WERI-Rb-1 (cell line): ENCODE data around the gene MYLIP.

Experiments
- DNase-seq: peaks from one replicate; pipeline ENCODE4 v3.0.0-alpha.2; 2020
- H3K27ac ChIP-seq: fragments of 250-450 bp; sonication (Bioruptor Pico); 2 replicates; pipeline ENCODE4 v1.5.1; 2020; ENCODE audit warnings: mild to moderate bottlenecking, moderate library complexity
- H3K27me3 ChIP-seq: fragments of 250-450 bp; sonication (Bioruptor Pico); 2 replicates; pipeline ENCODE4 v1.5.1; 2021; ENCODE audit warnings: mild to moderate bottlenecking, low read depth, moderate library complexity; ENCODE audit not compliant: insufficient read depth, severe bottlenecking
- H3K36me3 ChIP-seq: fragments of 250-450 bp; sonication (Bioruptor Pico); 2 replicates; pipeline ENCODE4 v1.5.1; 2020; ENCODE audit warnings: mild to moderate bottlenecking, moderate library complexity
- H3K4me3 ChIP-seq: 2 replicates; pipeline ENCODE4 v1.5.1; 2011; ENCODE audit warnings: low read depth, mild to moderate bottlenecking, control low read depth, low read length
- H3K9me3 ChIP-seq: fragments of 250-450 bp; sonication (Bioruptor Pico); 2 replicates; pipeline ENCODE4 v1.5.1; 2021; ENCODE audit warnings: mild to moderate bottlenecking, moderate library complexity; ENCODE audit not compliant: severe bottlenecking
- CTCF ChIP-seq: IDR thresholded peaks from 2 replicates; pipeline ENCODE4 v1.5.1; 2011; ENCODE audit warnings: low read depth, mild to moderate bottlenecking, control low read depth, inconsistent platforms, low read length

MYLIP gene

GRCh38 chr6:16086965-16087364, 41.9 kb upstream of the MYLIP start:
- Histone ChIP-seq H3K27me3 (no peaks in the 10 kb centered on the region), H3K9me3 (no peaks in the 10 kb centered on the region), H3K4me3 (no peak overlapping the region), H3K36me3 (no peaks in the 10 kb centered on the region), H3K27ac (no peak overlapping the region)
- DNase-seq, result no peak
- no peak for TF ChIP-seq CTCF

GRCh38 chr6:16087386-16087785, 41.5 kb upstream of the MYLIP start:
- no peak for TF ChIP-seq CTCF
- no peak for DNase-seq
- Histone ChIP-seq H3K36me3 (no peaks in the 10 kb centered on the region), H3K9me3 (no peaks in the 10 kb centered on the region), H3K27ac (no peak overlapping the region), H3K27me3 (no peaks in the 10 kb centered on the region), H3K4me3 (no peak overlapping the region)

GRCh38 chr6:16088409-16088808, 40.5 kb upstream of the MYLIP start:
- no peaks in the 10 kb centered on the region for H3K27me3 ChIP-seq
- no peak overlapping the region for H3K4me3 ChIP-seq
- no peaks in the 10 kb centered on the region for H3K36me3 ChIP-seq
- TF ChIP-seq CTCF, result no peak
- H3K9me3 ChIP-seq, result no peaks in the 10 kb centered on the region
- H3K27ac ChIP-seq, result no peak overlapping the region
- no peak for DNase-seq

GRCh38 chr6:16089232-16090062, 39.4 kb upstream of the MYLIP start:
- no peak for DNase-seq
- no peaks in the 10 kb centered on the region for H3K36me3 ChIP-seq
- H3K4me3 ChIP-seq, result no peak overlapping the region
- no peak for TF ChIP-seq CTCF
- no peaks in the 10 kb centered on the region for H3K9me3 ChIP-seq
- no peaks in the 10 kb centered on the region for H3K27me3 ChIP-seq
- no peak overlapping the region for H3K27ac ChIP-seq

- no peaks in the 10 kb centered on the region for H3K27me3 ChIP-seq
- H3K27ac ChIP-seq, result no peak overlapping the region
- no peaks in the 10 kb centered on the region for H3K36me3 ChIP-seq
- H3K9me3 ChIP-seq, result no peaks in the 10 kb centered on the region
- no peak overlapping the region for H3K4me3 ChIP-seq
- no peak for TF ChIP-seq CTCF
- DNase-seq, result no peak
Measured at GRCh38 chr6:16090452-16090851, 38.4 kb upstream of the MYLIP start.

GRCh38 chr6:16090920-16091319, 38.0 kb upstream of the MYLIP start:
- no peak for TF ChIP-seq CTCF
- no peak for DNase-seq

More at GRCh38 chr6:16090920-16091319, 38.0 kb upstream of the MYLIP start:
- H3K36me3 ChIP-seq, result no peaks in the 10 kb centered on the region
- H3K9me3 ChIP-seq, result no peaks in the 10 kb centered on the region
- H3K27me3 ChIP-seq, result no peaks in the 10 kb centered on the region
- H3K4me3 ChIP-seq, result no peak overlapping the region
- H3K27ac ChIP-seq, result no peak overlapping the region
